ENCODE measurements around the gene SIM2.

The SIM2 gene

GRCh38 chr21:36744190-36744559 lies 45.3 kb downstream of the SIM2 start:
- no peak for DNase-seq

GRCh38 chr21:36744560-36745231 lies 45.8 kb downstream of the SIM2 start:
- DNase-seq = no peak

GRCh38 chr21:36745459-36745858 lies 46.5 kb downstream of the SIM2 start:
- no peak for DNase-seq

GRCh38 chr21:36747041-36747814 lies 48.3 kb downstream of the SIM2 start:
- peak in 1 of 2 experiments; percentile 38 for DNase-seq

- peak; percentile 38 to 82 for DNase-seq
Observed at GRCh38 chr21:36747815-36748383, 49.0 kb downstream of the SIM2 start.

GRCh38 chr21:36749935-36750575 lies 51.1 kb downstream of the SIM2 start:
- DNase-seq = no peak

- DNase-seq = no peak
Observed at GRCh38 chr21:36750576-36750959, 51.7 kb downstream of the SIM2 start.

- no peak for DNase-seq
Observed at GRCh38 chr21:36751383-36751782, 52.5 kb downstream of the SIM2 start.

- DNase-seq = no peak
Observed at GRCh38 chr21:36753556-36753955, 54.6 kb downstream of the SIM2 start.

GRCh38 chr21:36754241-36754898 lies 55.5 kb downstream of the SIM2 start:
- no peak for DNase-seq

GRCh38 chr21:36756527-36756926 lies 57.6 kb downstream of the SIM2 start:
- DNase-seq = no peak

- no peak for DNase-seq
Observed at GRCh38 chr21:36757196-36757595, 58.3 kb downstream of the SIM2 start.

GRCh38 chr21:36759348-36760083 lies 60.6 kb downstream of the SIM2 start:
- no peak for DNase-seq

- no peak for DNase-seq
Observed at GRCh38 chr21:36761685-36762084, 62.8 kb downstream of the SIM2 start.

GRCh38 chr21:36762642-36763041 lies 63.7 kb downstream of the SIM2 start:
- no peak for DNase-seq

- DNase-seq = no peak
Observed at GRCh38 chr21:36763305-36763704, 64.4 kb downstream of the SIM2 start.

GRCh38 chr21:36765229-36765628 lies 66.3 kb downstream of the SIM2 start:
- no peak for DNase-seq

- no peak for DNase-seq
Observed at GRCh38 chr21:36766511-36766910, 67.6 kb downstream of the SIM2 start.

GRCh38 chr21:36767096-36767495 lies 68.2 kb downstream of the SIM2 start:
- no peak for DNase-seq

GRCh38 chr21:36768496-36768895 lies 69.6 kb downstream of the SIM2 start:
- no peak for DNase-seq

GRCh38 chr21:36769051-36769839 lies 70.3 kb downstream of the SIM2 start:
- DNase-seq = no peak

GRCh38 chr21:36773117-36773516 lies 74.2 kb downstream of the SIM2 start:
- no peak for DNase-seq
